ENCODE measurements around the gene TPD52L3. TPM values are rescaled to one million over a fixed set of nuclear protein-coding genes. Genes with fewer than 3 reads are reported as not detected.

Gene TPD52L3
- total RNA-seq, 1 donor from 2014 or later, result not detected

DNA sequence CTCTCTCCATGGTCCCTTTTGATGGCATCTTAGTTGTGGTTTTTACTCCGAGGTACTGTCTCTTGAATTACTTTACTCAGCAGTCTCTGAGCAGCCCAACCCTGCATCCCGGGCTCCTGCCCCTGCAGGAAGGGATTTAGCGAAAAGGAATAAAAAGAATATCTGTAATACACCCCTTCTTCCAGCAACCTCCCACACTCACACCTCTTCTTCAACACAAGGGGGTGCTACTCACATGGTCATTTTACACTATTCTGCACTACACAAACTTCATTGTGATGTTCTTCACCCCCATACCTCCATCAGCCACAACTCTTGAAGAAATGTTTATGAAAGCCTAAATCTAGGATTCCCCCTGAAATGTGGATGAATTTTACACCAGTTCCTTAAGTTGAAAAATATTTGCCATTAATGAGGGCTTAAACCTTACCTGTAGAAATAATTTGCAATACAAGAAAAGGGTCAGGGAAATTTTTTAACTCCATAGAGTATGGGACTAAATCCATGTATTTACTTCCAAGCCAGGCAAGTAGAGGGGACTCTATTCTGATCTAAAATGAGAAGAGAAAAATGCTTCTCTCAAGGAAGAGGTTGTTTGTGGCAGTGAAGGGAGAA lies 26.0 kb downstream of the TPD52L3 start:
- no peaks in the 10 kb centered on the region for H3K9me3 ChIP-seq (ENCODE audit: control insufficient read depth in 3 of 3, low read length in 3 of 3)
- no peak overlapping the region for H3K4me3 ChIP-seq (ENCODE audit: low read length in 3 of 3)
- H3K27me3 ChIP-seq (ENCODE audit: control insufficient read depth in 3 of 3, insufficient read depth in 3 of 3, low read length in 3 of 3), result no peaks in the 10 kb centered on the region
- H3K27ac ChIP-seq (ENCODE audit: low read depth, low read length), result no peak overlapping the region
- H3K4me1 ChIP-seq (ENCODE audit: control insufficient read depth in 3 of 3, insufficient read depth in 3 of 3, low read length in 3 of 3), result no peaks in the 10 kb centered on the region
- no peaks in the 10 kb centered on the region for H3K36me3 ChIP-seq (ENCODE audit: control insufficient read depth in 3 of 3, insufficient read depth in 3 of 3, low read length in 3 of 3)
- no peak overlapping the region for H3K9ac ChIP-seq (ENCODE audit: low read depth in 1 of 3, low read length in 3 of 3)

GRCh38 chr9:6355728-6356127 lies 27.6 kb downstream of the TPD52L3 start:
- H3K9ac ChIP-seq (ENCODE audit: low read depth in 1 of 3, low read length in 3 of 3), result no peak overlapping the region

GRCh38 chr9:6356441-6356840 lies 28.3 kb downstream of the TPD52L3 start:
- H3K4me3 ChIP-seq (ENCODE audit: low read length in 3 of 3), result no peak overlapping the region
- H3K4me1 ChIP-seq (ENCODE audit: control insufficient read depth in 3 of 3, insufficient read depth in 3 of 3, low read length in 3 of 3), result no peaks in the 10 kb centered on the region
- H3K9ac ChIP-seq (ENCODE audit: low read depth in 1 of 3, low read length in 3 of 3), result no peak overlapping the region
- no peaks in the 10 kb centered on the region for H3K27me3 ChIP-seq (ENCODE audit: control insufficient read depth in 3 of 3, insufficient read depth in 3 of 3, low read length in 3 of 3)
- no peak overlapping the region for H3K27ac ChIP-seq (ENCODE audit: low read depth, low read length)
- no peaks in the 10 kb centered on the region for H3K36me3 ChIP-seq (ENCODE audit: control insufficient read depth in 3 of 3, insufficient read depth in 3 of 3, low read length in 3 of 3)
- H3K9me3 ChIP-seq (ENCODE audit: control insufficient read depth in 3 of 3, low read length in 3 of 3), result no peaks in the 10 kb centered on the region

More at GRCh38 chr9:6355728-6356127, 27.6 kb downstream of the TPD52L3 start:
- Histone ChIP-seq H3K4me1 (ENCODE audit: control insufficient read depth in 3 of 3, insufficient read depth in 3 of 3, low read length in 3 of 3) (no peaks in the 10 kb centered on the region), H3K4me3 (ENCODE audit: low read length in 3 of 3) (no peak overlapping the region), H3K9me3 (ENCODE audit: control insufficient read depth in 3 of 3, low read length in 3 of 3) (no peaks in the 10 kb centered on the region), H3K36me3 (ENCODE audit: control insufficient read depth in 3 of 3, insufficient read depth in 3 of 3, low read length in 3 of 3) (no peaks in the 10 kb centered on the region), H3K27ac (ENCODE audit: low read depth, low read length) (no peak overlapping the region), H3K27me3 (ENCODE audit: control insufficient read depth in 3 of 3, insufficient read depth in 3 of 3, low read length in 3 of 3) (no peaks in the 10 kb centered on the region)

GRCh38 chr9:6356904-6357303 lies 28.7 kb downstream of the TPD52L3 start:
- H3K9me3 ChIP-seq (ENCODE audit: control insufficient read depth in 3 of 3, low read length in 3 of 3), result no peaks in the 10 kb centered on the region
- H3K4me3 ChIP-seq (ENCODE audit: low read length in 3 of 3), result no peak overlapping the region
- H3K36me3 ChIP-seq (ENCODE audit: control insufficient read depth in 3 of 3, insufficient read depth in 3 of 3, low read length in 3 of 3), result no peaks in the 10 kb centered on the region
- no peaks in the 10 kb centered on the region for H3K27me3 ChIP-seq (ENCODE audit: control insufficient read depth in 3 of 3, insufficient read depth in 3 of 3, low read length in 3 of 3)
- no peaks in the 10 kb centered on the region for H3K4me1 ChIP-seq (ENCODE audit: control insufficient read depth in 3 of 3, insufficient read depth in 3 of 3, low read length in 3 of 3)
- H3K27ac ChIP-seq (ENCODE audit: low read depth, low read length), result no peak overlapping the region
- no peak overlapping the region for H3K9ac ChIP-seq (ENCODE audit: low read depth in 1 of 3, low read length in 3 of 3)

- Histone ChIP-seq H3K4me1 (ENCODE audit: control insufficient read depth in 3 of 3, insufficient read depth in 3 of 3, low read length in 3 of 3) (no peaks in the 10 kb centered on the region), H3K36me3 (ENCODE audit: control insufficient read depth in 3 of 3, insufficient read depth in 3 of 3, low read length in 3 of 3) (no peaks in the 10 kb centered on the region), H3K4me3 (ENCODE audit: low read length in 3 of 3) (no peak overlapping the region), H3K9ac (ENCODE audit: low read depth in 1 of 3, low read length in 3 of 3) (no peak overlapping the region), H3K27me3 (ENCODE audit: control insufficient read depth in 3 of 3, insufficient read depth in 3 of 3, low read length in 3 of 3) (no peaks in the 10 kb centered on the region), H3K9me3 (ENCODE audit: control insufficient read depth in 3 of 3, low read length in 3 of 3) (no peaks in the 10 kb centered on the region), H3K27ac (ENCODE audit: low read depth, low read length) (no peak overlapping the region)
These were observed 39.1 kb downstream of the TPD52L3 start for GRCh38 chr9:6367128-6367890.

GRCh38 chr9:6368831-6369230 lies 40.7 kb downstream of the TPD52L3 start:
- H3K9ac ChIP-seq (ENCODE audit: low read depth in 1 of 3, low read length in 3 of 3), result no peak overlapping the region
- no peak overlapping the region for H3K4me3 ChIP-seq (ENCODE audit: low read length in 3 of 3)
- no peaks in the 10 kb centered on the region for H3K27me3 ChIP-seq (ENCODE audit: control insufficient read depth in 3 of 3, insufficient read depth in 3 of 3, low read length in 3 of 3)
- H3K36me3 ChIP-seq (ENCODE audit: control insufficient read depth in 3 of 3, insufficient read depth in 3 of 3, low read length in 3 of 3), result no peaks in the 10 kb centered on the region
- H3K9me3 ChIP-seq (ENCODE audit: control insufficient read depth in 3 of 3, low read length in 3 of 3), result no peaks in the 10 kb centered on the region
- no peaks in the 10 kb centered on the region for H3K4me1 ChIP-seq (ENCODE audit: control insufficient read depth in 3 of 3, insufficient read depth in 3 of 3, low read length in 3 of 3)
- no peak overlapping the region for H3K27ac ChIP-seq (ENCODE audit: low read depth, low read length)

Other genes with a start within 250 kb of the TPD52L3 start
- 14.6 TPM for gene IL33, start 112.6 kb upstream of the TPD52L3 start, total RNA-seq
- gene UHRF2, start 84.8 kb downstream of the TPD52L3 start, total RNA-seq, result 53.8 TPM